ENCODE data around the gene SELENON.

Gene SELENON

GRCh38 chr1:25799935-25800702 lies at the start of gene SELENON:
Gene SELENON (plus strand): TSS chr1:25800193. CDS start chr1:25800231, 38 bp downstream.
- no peak for DNase-seq (ENCODE audit: low read depth)

GRCh38 chr1:25750923-25751605 lies 48.9 kb upstream of the SELENON start:
- no peak for DNase-seq (ENCODE audit: low read depth)

GRCh38 chr1:25754470-25755181 lies 45.4 kb upstream of the SELENON start:
- no peak for DNase-seq (ENCODE audit: low read depth)

GRCh38 chr1:25755475-25756125 lies 44.4 kb upstream of the SELENON start:
- no peak for DNase-seq (ENCODE audit: low read depth)

- no peak for DNase-seq (ENCODE audit: low read depth)
Observed at GRCh38 chr1:25756215-25756614, 43.8 kb upstream of the SELENON start.

- DNase-seq (ENCODE audit: low read depth), result no peak
Observed at GRCh38 chr1:25757151-25757845, 42.7 kb upstream of the SELENON start.

GRCh38 chr1:25757846-25758185 lies 42.2 kb upstream of the SELENON start:
- no peak for DNase-seq (ENCODE audit: low read depth)

GRCh38 chr1:25758466-25759070 lies 41.4 kb upstream of the SELENON start:
- DNase-seq (ENCODE audit: low read depth), result no peak

GRCh38 chr1:25760122-25760719 lies 39.8 kb upstream of the SELENON start:
- DNase-seq (ENCODE audit: low read depth), result no peak

GRCh38 chr1:25760871-25761270 lies 39.1 kb upstream of the SELENON start:
- DNase-seq (ENCODE audit: low read depth), result no peak

GRCh38 chr1:25763493-25763892 lies 36.5 kb upstream of the SELENON start:
- DNase-seq (ENCODE audit: low read depth), result no peak

GRCh38 chr1:25765136-25765922 lies 34.7 kb upstream of the SELENON start:
- no peak for DNase-seq (ENCODE audit: low read depth)

GRCh38 chr1:25765923-25766589 lies 33.9 kb upstream of the SELENON start:
- DNase-seq (ENCODE audit: low read depth), result no peak

- DNase-seq (ENCODE audit: low read depth), result no peak
Observed at GRCh38 chr1:25766721-25767436, 33.1 kb upstream of the SELENON start.

GRCh38 chr1:25767437-25767770 lies 32.6 kb upstream of the SELENON start:
- DNase-seq (ENCODE audit: low read depth), result no peak

GRCh38 chr1:25768999-25769398 lies 31.0 kb upstream of the SELENON start:
- DNase-seq (ENCODE audit: low read depth), result no peak

- no peak for DNase-seq (ENCODE audit: low read depth)
Observed at GRCh38 chr1:25769625-25770383, 30.2 kb upstream of the SELENON start.

GRCh38 chr1:25770541-25771220 lies 29.3 kb upstream of the SELENON start:
- DNase-seq (ENCODE audit: low read depth), result no peak
